Right atrium auricular region (tissue), 2 donors: Measurements from ENCODE around the gene WDR35. TPM values are rescaled to one million over a fixed set of nuclear protein-coding genes. Genes with fewer than 3 reads are reported as not detected.

Experiments used
- DNase-seq: peaks from one replicate; pipeline ENCODE4 v3.0.0-alpha.2; 2019; ENCODE audit warnings: low spot score
- H3K27ac ChIP-seq, 2 donors: fragments of 200-600 bp; sonication (generic); 1 replicate in 1 of 2; 2 replicates in 1 of 2; pipeline ENCODE4 v1.5.1; 2016 to 2019
- H3K27me3 ChIP-seq, 2 donors: fragments of 200-600 bp; sonication (generic); one replicate each; pipeline versions ENCODE4 v1.5.1 to v1.6.0; 2017 to 2019
- H3K36me3 ChIP-seq: fragments of 200-600 bp; sonication (generic); one replicate; pipeline ENCODE4 v1.5.1; 2016
- H3K4me1 ChIP-seq, 2 donors: fragments of 200-600 bp; sonication (generic); one replicate each; pipeline versions ENCODE4 v1.5.1 to v1.6.0; 2017 to 2019
- H3K4me3 ChIP-seq, 2 donors: fragments of 200-600 bp; sonication (generic); 1 replicate in 1 of 2; 2 replicates in 1 of 2; pipeline ENCODE4 v1.5.1; 2017 to 2019; ENCODE audit warnings: mild to moderate bottlenecking in 1 of 2, moderate library complexity in 1 of 2
- H3K9me3 ChIP-seq, 2 donors: fragments of 200-600 bp; sonication (generic); one replicate each; pipeline ENCODE4 v1.5.1; 2019
- CTCF ChIP-seq, 2 donors: fragments of 200-600 bp; sonication (generic); IDR thresholded peaks; one replicate each; pipeline ENCODE4 v1.5.1; 2019; ENCODE audit warnings: antibody characterized with exemption in 2 of 2
- total RNA-seq, 2 donors: library from RNA; depleted of rRNA; stranded (reverse); fragments of >200 nt; gene quantifications; one replicate each; pipeline ENCODE4 v1.1.0, GENCODE V29; 2016

Gene WDR35
- total RNA-seq, 2 donors from 2014 or later: 4.1 to 5.0 TPM

GRCh38 chr2:19947184-19947940 is 42.5 kb downstream of the WDR35 start:
- H3K4me1 ChIP-seq: peaks cover 0 to 7% of the 10 kb centered on the region in 2 donors
- no peaks in the 10 kb centered on the region for H3K36me3 ChIP-seq
- H3K27me3 ChIP-seq: no peaks in the 10 kb centered on the region
- H3K4me3 ChIP-seq: no peak overlapping the region
- H3K9me3 ChIP-seq: no peaks in the 10 kb centered on the region
- no peak for TF ChIP-seq CTCF (IDR thresholded peaks at IDR 0.05)
- no peak for DNase-seq
- H3K27ac ChIP-seq: no peak overlapping the region

GRCh38 chr2:19944205-19944845 is 45.6 kb downstream of the WDR35 start:
- Histone ChIP-seq H3K9me3 (no peaks in the 10 kb centered on the region), H3K36me3 (no peaks in the 10 kb centered on the region), H3K4me3 (no peak overlapping the region), H3K4me1 (peaks cover 0 to 4% of the 10 kb centered on the region in 2 donors), H3K27ac (no peak overlapping the region), H3K27me3 (no peaks in the 10 kb centered on the region)
- no peak for DNase-seq
- no peak for TF ChIP-seq CTCF (IDR thresholded peaks at IDR 0.05)

DNA sequence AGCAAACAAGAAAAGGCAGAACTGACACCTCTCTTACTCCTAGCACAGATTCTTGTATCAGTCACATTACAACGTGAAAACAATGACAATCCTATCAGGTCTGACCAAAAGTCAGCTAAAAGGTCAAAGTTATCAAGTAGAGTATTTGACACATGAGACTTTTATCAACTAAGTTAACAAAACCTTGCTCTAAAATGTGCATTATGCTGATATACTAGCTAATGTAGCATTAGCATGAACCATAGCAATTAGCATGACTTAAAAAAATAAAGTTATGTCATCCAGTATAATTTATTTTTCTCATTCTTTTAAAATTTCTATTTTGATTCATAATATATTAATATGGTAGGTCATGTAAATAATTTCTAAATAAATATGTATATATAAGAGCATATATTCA is 46.7 kb downstream of the WDR35 start:
- Histone ChIP-seq H3K4me1 (no peaks in the 10 kb centered on the region), H3K9me3 (no peaks in the 10 kb centered on the region), H3K27ac (no peak overlapping the region), H3K4me3 (no peak overlapping the region), H3K36me3 (peaks cover 4% of the 10 kb centered on the region), H3K27me3 (no peaks in the 10 kb centered on the region)
- no peak for DNase-seq
- TF ChIP-seq CTCF (IDR thresholded peaks at IDR 0.05): no peak

GRCh38 chr2:19942199-19942598 is 47.7 kb downstream of the WDR35 start:
- no peak for DNase-seq
- no peaks in the 10 kb centered on the region for H3K4me1 ChIP-seq
- peaks cover 12% of the 10 kb centered on the region for H3K36me3 ChIP-seq
- no peaks in the 10 kb centered on the region for H3K9me3 ChIP-seq
- no peaks in the 10 kb centered on the region for H3K27me3 ChIP-seq
- no peak for TF ChIP-seq CTCF (IDR thresholded peaks at IDR 0.05)
- H3K27ac ChIP-seq: no peak overlapping the region
- no peak overlapping the region for H3K4me3 ChIP-seq

- no peak for TF ChIP-seq CTCF (IDR thresholded peaks at IDR 0.05)
- H3K4me3 ChIP-seq: no peak overlapping the region
- H3K27me3 ChIP-seq: no peaks in the 10 kb centered on the region
- H3K27ac ChIP-seq: no peak overlapping the region
- H3K36me3 ChIP-seq: peaks cover 24% of the 10 kb centered on the region
- no peaks in the 10 kb centered on the region for H3K4me1 ChIP-seq
- no peak for DNase-seq
- no peaks in the 10 kb centered on the region for H3K9me3 ChIP-seq
Measured at GRCh38 chr2:19937004-19937403, 52.9 kb downstream of the WDR35 start.
